Peyer's patch (tissue), 4 donors: ENCODE data around the gene ZNF467.

ENCODE experiments used
- POLR2A ChIP-seq, 2 donors: fragments of 450-650 bp; IDR thresholded peaks; one replicate each; pipeline ENCODE4 v1.5.1; 2017; ENCODE audit warnings: antibody characterized with exemption in 2 of 2, mild to moderate bottlenecking in 2 of 2, moderate library complexity in 2 of 2
- TF ChIP-seq, protein P1 (sequence below), 6 experiments: fragments of 450-650 bp in 4 of 6; fragments of 200-600 bp in 2 of 6; sonication (generic) in 1 of 6; IDR thresholded peaks; one replicate each; pipeline ENCODE4 v1.5.1; 2017 to 2019; ENCODE audit warnings: antibody characterized with exemption in 6 of 6, mild to moderate bottlenecking in 3 of 6, moderate library complexity in 1 of 6

GRCh38 chr7:149789101-149789500 lies 15.7 kb upstream of the ZNF467 start:
- TF ChIP-seq, protein P1, sequence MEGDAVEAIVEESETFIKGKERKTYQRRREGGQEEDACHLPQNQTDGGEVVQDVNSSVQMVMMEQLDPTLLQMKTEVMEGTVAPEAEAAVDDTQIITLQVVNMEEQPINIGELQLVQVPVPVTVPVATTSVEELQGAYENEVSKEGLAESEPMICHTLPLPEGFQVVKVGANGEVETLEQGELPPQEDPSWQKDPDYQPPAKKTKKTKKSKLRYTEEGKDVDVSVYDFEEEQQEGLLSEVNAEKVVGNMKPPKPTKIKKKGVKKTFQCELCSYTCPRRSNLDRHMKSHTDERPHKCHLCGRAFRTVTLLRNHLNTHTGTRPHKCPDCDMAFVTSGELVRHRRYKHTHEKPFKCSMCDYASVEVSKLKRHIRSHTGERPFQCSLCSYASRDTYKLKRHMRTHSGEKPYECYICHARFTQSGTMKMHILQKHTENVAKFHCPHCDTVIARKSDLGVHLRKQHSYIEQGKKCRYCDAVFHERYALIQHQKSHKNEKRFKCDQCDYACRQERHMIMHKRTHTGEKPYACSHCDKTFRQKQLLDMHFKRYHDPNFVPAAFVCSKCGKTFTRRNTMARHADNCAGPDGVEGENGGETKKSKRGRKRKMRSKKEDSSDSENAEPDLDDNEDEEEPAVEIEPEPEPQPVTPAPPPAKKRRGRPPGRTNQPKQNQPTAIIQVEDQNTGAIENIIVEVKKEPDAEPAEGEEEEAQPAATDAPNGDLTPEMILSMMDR (IDR thresholded peaks at IDR 0.05), result no peak
- TF ChIP-seq POLR2A (IDR thresholded peaks at IDR 0.05), result no peak
